ENCODE data around the gene SKOR1. TPM values are rescaled to one million over a fixed set of nuclear protein-coding genes. Genes with fewer than 3 reads are reported as not detected.

The SKOR1 gene
- total and polyA plus RNA-seq, 2 of the 8 experiments (the other 6 are each of a cell fraction or from before 2014, with no cell fraction given), result 0.03 to 0.11 TPM

DNA sequence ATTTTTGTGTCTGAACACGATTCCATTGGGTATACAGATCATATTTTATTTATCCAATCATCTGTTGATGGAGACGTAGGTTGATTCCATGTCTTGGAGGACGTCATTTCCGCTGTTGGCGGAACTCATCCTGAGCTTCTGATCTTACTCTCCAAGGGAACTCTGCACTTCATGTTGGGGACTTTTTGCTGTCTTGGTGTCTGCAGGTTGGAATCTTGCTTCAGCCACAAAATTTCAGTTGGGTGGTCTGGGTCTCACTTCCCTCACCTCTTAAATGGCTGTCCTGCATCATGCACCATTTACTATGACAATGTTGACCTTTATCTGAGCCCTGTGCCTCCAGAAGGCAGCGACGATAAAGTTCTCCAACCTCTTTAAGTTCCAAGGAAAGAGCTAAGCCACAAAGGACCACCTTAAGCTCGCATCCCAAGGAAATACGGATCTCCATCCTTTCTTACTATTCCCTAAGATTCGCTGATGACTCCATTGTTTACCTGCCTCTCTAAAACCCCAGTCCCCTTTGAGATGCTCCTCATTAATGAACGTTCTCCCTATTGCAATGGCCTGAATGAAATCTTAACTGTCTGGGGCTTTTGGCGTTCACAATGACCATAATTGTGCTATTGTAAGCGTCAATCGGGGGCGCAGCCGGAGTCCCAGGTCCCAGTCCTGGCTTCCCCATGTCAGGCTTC is 37.6 kb downstream of the SKOR1 start (continued):
- TF ChIP-seq, protein P1, sequence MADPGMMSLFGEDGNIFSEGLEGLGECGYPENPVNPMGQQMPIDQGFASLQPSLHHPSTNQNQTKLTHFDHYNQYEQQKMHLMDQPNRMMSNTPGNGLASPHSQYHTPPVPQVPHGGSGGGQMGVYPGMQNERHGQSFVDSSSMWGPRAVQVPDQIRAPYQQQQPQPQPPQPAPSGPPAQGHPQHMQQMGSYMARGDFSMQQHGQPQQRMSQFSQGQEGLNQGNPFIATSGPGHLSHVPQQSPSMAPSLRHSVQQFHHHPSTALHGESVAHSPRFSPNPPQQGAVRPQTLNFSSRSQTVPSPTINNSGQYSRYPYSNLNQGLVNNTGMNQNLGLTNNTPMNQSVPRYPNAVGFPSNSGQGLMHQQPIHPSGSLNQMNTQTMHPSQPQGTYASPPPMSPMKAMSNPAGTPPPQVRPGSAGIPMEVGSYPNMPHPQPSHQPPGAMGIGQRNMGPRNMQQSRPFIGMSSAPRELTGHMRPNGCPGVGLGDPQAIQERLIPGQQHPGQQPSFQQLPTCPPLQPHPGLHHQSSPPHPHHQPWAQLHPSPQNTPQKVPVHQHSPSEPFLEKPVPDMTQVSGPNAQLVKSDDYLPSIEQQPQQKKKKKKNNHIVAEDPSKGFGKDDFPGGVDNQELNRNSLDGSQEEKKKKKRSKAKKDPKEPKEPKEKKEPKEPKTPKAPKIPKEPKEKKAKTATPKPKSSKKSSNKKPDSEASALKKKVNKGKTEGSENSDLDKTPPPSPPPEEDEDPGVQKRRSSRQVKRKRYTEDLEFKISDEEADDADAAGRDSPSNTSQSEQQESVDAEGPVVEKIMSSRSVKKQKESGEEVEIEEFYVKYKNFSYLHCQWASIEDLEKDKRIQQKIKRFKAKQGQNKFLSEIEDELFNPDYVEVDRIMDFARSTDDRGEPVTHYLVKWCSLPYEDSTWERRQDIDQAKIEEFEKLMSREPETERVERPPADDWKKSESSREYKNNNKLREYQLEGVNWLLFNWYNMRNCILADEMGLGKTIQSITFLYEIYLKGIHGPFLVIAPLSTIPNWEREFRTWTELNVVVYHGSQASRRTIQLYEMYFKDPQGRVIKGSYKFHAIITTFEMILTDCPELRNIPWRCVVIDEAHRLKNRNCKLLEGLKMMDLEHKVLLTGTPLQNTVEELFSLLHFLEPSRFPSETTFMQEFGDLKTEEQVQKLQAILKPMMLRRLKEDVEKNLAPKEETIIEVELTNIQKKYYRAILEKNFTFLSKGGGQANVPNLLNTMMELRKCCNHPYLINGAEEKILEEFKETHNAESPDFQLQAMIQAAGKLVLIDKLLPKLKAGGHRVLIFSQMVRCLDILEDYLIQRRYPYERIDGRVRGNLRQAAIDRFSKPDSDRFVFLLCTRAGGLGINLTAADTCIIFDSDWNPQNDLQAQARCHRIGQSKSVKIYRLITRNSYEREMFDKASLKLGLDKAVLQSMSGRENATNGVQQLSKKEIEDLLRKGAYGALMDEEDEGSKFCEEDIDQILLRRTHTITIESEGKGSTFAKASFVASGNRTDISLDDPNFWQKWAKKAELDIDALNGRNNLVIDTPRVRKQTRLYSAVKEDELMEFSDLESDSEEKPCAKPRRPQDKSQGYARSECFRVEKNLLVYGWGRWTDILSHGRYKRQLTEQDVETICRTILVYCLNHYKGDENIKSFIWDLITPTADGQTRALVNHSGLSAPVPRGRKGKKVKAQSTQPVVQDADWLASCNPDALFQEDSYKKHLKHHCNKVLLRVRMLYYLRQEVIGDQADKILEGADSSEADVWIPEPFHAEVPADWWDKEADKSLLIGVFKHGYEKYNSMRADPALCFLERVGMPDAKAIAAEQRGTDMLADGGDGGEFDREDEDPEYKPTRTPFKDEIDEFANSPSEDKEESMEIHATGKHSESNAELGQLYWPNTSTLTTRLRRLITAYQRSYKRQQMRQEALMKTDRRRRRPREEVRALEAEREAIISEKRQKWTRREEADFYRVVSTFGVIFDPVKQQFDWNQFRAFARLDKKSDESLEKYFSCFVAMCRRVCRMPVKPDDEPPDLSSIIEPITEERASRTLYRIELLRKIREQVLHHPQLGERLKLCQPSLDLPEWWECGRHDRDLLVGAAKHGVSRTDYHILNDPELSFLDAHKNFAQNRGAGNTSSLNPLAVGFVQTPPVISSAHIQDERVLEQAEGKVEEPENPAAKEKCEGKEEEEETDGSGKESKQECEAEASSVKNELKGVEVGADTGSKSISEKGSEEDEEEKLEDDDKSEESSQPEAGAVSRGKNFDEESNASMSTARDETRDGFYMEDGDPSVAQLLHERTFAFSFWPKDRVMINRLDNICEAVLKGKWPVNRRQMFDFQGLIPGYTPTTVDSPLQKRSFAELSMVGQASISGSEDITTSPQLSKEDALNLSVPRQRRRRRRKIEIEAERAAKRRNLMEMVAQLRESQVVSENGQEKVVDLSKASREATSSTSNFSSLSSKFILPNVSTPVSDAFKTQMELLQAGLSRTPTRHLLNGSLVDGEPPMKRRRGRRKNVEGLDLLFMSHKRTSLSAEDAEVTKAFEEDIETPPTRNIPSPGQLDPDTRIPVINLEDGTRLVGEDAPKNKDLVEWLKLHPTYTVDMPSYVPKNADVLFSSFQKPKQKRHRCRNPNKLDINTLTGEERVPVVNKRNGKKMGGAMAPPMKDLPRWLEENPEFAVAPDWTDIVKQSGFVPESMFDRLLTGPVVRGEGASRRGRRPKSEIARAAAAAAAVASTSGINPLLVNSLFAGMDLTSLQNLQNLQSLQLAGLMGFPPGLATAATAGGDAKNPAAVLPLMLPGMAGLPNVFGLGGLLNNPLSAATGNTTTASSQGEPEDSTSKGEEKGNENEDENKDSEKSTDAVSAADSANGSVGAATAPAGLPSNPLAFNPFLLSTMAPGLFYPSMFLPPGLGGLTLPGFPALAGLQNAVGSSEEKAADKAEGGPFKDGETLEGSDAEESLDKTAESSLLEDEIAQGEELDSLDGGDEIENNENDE (IDR thresholded peaks at IDR 0.05; ENCODE audit: insufficient replicate concordance, low read length), result no peak
- no peak for TF ChIP-seq POLR2A (IDR thresholded peaks at IDR 0.05; ENCODE audit: control extremely low read depth in 1 of 2, low read depth in 2 of 2, low read length in 2 of 2)
- TF ChIP-seq, protein P2, sequence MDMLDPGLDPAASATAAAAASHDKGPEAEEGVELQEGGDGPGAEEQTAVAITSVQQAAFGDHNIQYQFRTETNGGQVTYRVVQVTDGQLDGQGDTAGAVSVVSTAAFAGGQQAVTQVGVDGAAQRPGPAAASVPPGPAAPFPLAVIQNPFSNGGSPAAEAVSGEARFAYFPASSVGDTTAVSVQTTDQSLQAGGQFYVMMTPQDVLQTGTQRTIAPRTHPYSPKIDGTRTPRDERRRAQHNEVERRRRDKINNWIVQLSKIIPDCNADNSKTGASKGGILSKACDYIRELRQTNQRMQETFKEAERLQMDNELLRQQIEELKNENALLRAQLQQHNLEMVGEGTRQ (IDR thresholded peaks at IDR 0.05; ENCODE audit: low read length), result no peak
- no peak for TF ChIP-seq CBX5 (IDR thresholded peaks at IDR 0.05; ENCODE audit: low read depth, low read length)
- TF ChIP-seq RFX5 (IDR thresholded peaks at IDR 0.05; ENCODE audit: borderline replicate concordance, low read depth, low read length), result no peak
- no peak for TF ChIP-seq SRF (IDR thresholded peaks at IDR 0.05; ENCODE audit: low read depth, low read length)
- TF ChIP-seq TBP (IDR thresholded peaks at IDR 0.05; ENCODE audit: low read depth, low read length), result no peak
- TF ChIP-seq JUN (IDR thresholded peaks at IDR 0.05; ENCODE audit: low read depth, low read length), result no peak
- TF ChIP-seq, protein P3, sequence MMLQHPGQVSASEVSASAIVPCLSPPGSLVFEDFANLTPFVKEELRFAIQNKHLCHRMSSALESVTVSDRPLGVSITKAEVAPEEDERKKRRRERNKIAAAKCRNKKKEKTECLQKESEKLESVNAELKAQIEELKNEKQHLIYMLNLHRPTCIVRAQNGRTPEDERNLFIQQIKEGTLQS (IDR thresholded peaks at IDR 0.05; ENCODE audit: insufficient read depth, low read depth, low read length), result no peak
